H1 (cell line): Measurements from ENCODE around the gene HIPK1.

Experiments used
- ATF2 ChIP-seq: IDR thresholded peaks from 2 replicates; pipeline ENCODE4 v1.6.1; 2012; ENCODE audit warnings: low read length, inconsistent platforms
- CEBPB ChIP-seq: IDR thresholded peaks from 2 replicates; pipeline ENCODE4 v1.6.1; 2012; ENCODE audit warnings: low read depth, low read length
- CTCF ChIP-seq, 3 experiments: IDR thresholded peaks; 1 replicate in 2 of 3; 2 replicates in 1 of 3; pipeline versions ENCODE4 v1.5.1 to v1.6.1; 2011; ENCODE audit warnings: low read length in 3 of 3, mild to moderate bottlenecking in 3 of 3, inconsistent platforms in 2 of 3, low read depth in 1 of 3, moderate library complexity in 1 of 3; ENCODE audit not compliant: insufficient read depth in 1 of 3; ENCODE audit errors: control extremely low read depth in 1 of 3
- EZH2 ChIP-seq: fragments of 200-600 bp; sonication (generic); IDR thresholded peaks from 2 replicates; pipeline ENCODE4 v1.7.1; 2012; ENCODE audit warnings: low read depth, mild to moderate bottlenecking, moderate library complexity, low read length, inconsistent platforms; ENCODE audit not compliant: severe bottlenecking
- MAX ChIP-seq: IDR thresholded peaks from 2 replicates; pipeline ENCODE4 v1.6.1; 2012; ENCODE audit warnings: inconsistent platforms
- POLR2A ChIP-seq, 2 experiments: IDR thresholded peaks; 1 replicate in 1 of 2; 2 replicates in 1 of 2; pipeline ENCODE4 v1.6.1; 2011; ENCODE audit warnings: low read depth in 2 of 2, low read length in 2 of 2, mild to moderate bottlenecking in 2 of 2; ENCODE audit errors: control extremely low read depth in 1 of 2
- POLR2AphosphoS5 ChIP-seq: IDR thresholded peaks from 2 replicates; pipeline ENCODE4 v1.6.1; 2011; ENCODE audit warnings: low read depth, low read length

GRCh38 chr1:114010433-114011184 is 81.5 kb downstream of the HIPK1 start:
- no peak for TF ChIP-seq ATF2
- TF ChIP-seq CEBPB, result no peak
- TF ChIP-seq POLR2A (IDR thresholded peaks at IDR 0.05; ENCODE audit: control extremely low read depth in 1 of 2, low read depth in 2 of 2, low read length in 2 of 2), result no peak
- TF ChIP-seq EZH2, result no peak
- TF ChIP-seq CTCF (IDR thresholded peaks at IDR 0.05; ENCODE audit: control extremely low read depth in 1 of 3, insufficient read depth in 1 of 3, low read depth in 1 of 3, low read length in 3 of 3), result no peak
- TF ChIP-seq MAX, result no peak
- no peak for TF ChIP-seq POLR2AphosphoS5
